RKO (cell line): Measurements from ENCODE around the gene SPOP.

ENCODE experiments used
- DNase-seq: peaks from one replicate; pipeline ENCODE4 v3.0.0-alpha.2; 2016; ENCODE audit warnings: low spot score

The SPOP gene

DNA sequence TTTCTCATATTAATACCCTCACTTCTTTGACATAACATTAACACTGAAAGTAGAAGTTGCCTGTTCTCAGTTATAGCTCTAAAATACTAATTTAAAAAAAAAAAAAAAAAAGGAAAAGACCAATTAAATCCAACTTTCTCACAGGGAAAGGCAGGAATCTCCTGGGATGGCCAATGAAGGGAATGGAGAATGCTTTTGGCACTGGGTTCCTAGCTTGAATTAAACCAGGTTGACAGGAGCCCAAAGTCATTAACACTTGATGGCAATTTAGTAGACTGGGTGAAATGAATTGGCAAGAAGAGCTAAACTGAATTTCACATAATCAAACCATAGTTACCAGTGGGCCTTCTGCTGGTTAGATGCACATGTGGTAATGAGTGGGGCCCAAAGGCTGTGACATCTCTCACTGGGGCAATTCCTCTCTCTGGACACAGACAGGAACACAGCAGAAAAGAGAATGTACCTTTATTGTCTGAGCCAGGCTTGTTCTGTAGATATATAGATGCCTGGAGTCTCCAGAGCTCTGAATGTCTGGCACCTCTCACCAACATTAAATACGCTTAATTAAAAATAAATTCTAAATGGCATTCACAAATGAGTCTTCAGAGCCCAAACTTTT is 64.6 kb downstream of the SPOP start:
- no peak for DNase-seq

DNA sequence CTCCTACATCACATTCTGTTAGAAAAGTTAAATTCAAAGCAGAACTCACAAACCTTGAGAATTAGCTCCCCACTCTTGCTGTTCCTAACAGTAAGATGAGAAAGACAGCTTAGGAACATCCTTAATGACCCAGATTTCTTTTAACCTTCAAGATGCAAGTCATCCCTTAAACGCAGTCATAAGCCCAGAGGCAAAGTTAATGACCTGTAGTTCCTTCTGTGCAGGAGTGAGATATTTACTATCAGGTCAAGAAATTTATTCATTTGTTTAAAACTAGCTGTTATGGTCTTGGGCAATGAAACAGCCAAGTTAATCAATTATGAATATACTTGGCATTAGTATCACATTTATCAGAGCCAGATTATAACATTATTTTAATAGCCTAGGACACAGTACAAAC is 65.2 kb downstream of the SPOP start:
- no peak for DNase-seq

DNA sequence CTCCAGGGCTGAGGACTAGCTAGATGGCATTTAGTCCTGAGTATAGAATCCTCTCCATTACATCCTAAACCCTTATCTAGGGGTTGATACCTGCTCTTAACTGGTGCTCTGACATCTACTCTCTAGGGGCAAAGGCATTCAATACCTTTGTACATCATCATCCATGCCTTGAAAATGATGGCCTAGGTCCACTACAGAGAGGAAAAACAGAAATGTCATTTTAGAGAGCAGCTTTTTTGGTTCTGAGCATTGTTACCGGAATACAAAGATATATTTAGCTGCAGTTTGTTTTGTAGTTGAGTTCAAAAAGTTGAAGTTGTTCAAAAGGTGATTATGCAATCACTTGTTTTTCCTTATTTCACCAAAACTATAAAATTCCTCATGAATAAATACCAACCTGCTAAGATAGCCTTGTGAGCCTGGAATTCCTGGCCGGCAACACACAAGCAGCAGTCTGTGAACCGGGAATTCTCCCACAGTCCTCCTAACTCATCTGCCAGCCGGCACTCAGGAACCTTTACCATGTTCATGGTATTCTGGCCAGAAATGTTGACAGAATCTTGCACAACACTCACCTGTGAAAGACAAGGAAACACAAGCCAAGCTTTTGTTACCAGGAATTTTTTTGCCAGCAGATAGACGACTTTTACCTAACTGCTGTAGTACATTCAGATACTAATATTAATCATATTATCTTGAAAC is 66.9 kb downstream of the SPOP start:
- DNase-seq, result no peak

DNA sequence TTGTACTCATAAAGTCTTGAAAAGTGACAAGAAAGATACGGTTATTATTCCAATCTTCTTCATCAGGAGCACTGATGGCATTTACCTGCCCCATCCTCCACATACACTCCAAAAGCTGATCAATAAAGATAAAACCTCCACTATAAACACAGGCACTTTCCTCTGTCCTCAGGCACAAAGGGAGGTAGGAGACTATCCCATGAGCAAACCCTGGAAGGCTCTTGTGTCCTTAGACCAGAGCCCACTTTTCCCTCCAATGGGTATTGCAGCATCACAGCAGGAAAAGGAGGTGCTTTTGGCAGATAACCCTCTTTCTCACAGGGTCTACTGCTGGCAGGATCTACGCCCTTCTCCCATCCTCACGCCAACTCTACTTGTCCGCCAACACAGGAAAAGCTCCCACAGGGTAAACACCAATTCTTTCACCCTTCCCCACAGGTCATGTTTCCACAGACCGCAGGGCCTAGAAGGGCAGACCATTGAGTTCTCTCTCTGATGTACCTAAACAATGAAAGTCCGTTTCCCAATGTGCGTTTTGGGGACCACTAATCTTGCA is 73.5 kb downstream of the SPOP start:
- DNase-seq, result no peak

DNA sequence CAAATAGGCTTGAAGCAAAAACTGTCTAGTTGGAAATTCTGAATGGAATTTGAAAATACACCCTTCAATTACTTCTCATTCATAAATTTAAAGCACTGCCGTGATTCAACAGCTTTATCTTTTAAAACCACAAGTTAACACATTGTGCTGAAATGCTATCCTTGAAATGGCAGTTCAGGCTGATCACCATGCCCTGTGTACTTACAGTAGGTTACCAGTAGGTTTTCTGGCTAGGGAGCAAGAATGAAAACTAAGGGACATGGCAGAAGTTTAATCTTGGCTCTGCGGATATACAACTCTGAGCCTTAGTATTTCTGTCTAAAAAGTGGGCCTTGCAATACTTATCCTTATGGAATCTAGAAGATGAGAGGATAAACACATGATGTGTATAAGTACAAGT is 74.2 kb downstream of the SPOP start:
- no peak for DNase-seq

DNA sequence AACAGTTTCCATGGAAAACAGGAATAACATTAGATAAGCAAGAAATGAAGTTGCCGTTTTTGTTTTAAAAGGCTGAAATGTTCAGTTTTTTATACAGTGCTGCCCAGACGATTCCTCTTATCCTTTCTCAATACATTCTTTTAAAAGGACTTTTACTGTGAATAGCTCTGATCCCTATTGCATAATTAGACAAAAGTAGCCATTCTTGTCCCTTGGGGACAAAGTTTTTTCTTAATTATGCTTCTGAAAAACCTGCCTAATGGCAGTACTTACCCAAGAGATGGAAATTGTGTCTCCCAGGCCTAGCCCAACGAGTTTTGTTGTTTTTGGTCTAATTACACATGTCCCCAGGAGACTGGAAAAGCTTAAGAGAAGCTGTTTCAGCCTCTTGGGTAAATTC is 74.7 kb downstream of the SPOP start:
- DNase-seq, result no peak

DNA sequence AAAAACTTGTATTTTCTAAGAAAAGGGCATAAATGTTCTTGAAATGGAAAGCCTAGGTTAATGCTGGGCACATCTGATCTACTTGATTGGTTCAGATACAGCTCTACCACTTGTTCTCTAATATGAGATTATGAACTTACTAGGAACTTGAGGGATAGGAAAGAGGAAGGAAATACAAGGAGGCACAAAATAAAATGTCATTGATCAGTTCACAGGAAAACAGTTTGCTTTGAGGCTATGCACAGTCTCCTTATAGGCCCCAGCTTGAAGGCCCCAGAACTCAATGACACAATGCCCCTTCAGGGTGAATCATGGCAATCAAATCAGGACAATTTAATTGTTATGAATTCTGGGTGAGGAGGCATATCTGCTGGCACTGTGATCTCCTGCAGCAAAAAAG is 75.1 kb downstream of the SPOP start:
- DNase-seq, result no peak

DNA sequence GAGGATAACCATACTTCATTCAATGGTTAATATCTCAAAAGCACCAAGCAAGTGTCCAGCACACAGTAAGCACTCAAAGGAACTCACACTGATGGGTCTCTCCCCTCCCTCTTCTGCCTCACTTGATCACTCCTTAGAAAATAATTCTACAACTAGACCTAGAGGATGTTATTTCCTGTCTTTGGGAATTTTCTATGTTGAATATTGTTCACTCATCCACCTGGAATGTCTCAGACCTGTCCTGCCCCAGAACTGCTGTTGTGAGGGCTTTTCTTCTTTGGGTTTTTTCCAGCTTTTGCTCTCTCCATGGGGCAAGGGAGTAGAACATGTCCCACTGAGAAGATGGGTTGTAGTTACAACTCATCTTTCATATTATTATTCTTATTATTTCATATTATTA is 76.9 kb downstream of the SPOP start:
- DNase-seq, result no peak

DNA sequence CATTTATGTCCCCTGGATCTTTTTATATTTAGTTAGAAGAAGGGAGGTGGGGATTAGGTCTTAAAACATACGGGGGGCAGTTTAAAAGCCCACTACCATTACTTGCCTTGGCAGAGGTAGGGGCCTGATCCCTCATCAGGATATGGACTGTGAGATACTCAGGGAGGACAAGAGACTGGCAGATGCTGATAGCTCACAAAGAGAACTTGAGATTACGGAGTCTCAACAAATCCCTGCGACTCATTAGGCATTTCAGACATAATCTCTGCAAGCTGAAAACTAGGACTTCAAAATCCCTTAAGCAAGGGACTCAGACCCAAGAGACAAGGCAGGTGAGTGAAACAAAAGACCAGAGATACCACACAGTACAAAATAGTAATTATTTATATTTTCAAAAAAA is 79.0 kb downstream of the SPOP start:
- no peak for DNase-seq

DNA sequence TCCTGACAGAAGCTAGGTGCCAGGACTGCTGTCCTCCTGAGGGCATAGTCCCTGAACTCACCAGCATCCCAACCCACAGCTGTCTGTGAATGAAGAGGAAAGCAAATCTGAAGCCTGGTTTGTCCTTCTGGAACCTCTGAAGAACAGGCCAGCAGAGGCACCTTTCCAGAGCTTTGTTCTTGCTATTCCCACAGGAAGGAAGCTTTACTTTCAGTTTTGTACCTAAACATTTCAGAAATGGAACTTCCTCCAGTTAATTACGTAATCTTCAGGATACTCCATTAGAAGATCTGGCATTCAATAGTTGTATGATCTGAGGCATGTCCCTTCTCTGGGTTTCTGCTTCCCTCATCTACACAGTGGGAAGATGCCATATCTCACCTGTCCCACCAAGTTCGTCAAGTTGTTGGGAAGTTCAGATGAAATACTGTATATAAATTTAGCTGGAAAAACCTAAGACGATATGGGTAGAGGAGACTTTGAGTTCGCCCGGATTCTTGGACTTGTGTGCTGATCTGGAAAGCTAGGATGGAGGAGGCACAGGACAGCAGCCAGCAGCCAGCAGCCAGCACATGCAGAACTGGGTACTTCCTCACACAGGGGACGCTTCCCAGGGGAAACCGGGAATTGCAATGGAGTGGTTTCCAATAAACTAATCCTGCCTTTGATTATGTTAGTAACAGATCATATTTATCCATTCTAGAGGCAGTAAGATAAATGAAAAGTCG is 79.8 kb downstream of the SPOP start:
- DNase-seq, result no peak

DNA sequence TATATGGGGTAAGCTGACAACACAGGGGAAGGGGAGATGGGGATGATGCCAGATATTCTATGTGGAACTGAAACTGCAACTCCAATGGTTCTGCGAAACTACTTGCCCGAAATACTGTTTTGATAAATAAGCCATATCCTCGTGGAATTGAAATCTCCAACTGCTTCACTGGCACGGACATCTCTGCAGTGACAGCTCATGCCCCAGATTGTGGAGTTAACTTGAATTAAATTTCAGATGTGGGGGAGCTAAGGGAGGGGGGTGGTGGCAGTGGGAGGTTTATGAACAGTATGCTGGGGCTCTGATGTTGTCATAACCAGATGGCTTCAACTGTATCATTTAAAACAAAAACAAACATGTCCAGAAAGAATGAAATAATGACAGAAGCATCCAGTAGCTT is 80.5 kb downstream of the SPOP start:
- DNase-seq, result no peak

DNA sequence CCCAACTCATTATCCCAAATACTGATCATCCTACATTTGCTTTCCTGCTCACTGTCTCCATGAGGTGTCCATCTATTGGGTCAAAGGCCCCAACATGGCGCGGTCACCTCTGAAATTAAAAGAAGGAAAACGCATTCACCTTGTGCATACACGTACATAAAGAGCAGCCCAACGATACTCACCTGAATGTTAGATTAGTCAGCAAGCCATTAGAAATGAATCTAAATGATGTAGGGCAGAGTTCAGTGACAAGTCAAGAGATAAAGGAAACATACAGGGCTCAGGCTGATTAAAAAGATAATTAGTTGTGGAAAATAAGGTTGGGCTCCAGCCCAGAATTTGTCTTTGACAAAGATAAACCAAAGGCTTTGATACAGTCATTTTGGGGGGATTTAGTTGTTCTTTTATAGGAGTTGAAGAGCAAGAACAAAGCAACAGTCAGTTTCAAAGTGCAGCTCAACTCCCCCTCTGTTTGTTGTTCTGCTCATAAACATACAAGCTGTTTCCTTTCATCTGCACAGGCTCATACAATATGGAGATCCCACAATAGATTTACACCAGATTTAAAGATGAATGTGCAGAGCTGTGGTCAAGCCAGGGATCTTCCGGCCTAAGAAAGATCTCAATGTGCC is 81.2 kb downstream of the SPOP start:
- DNase-seq, result no peak

DNA sequence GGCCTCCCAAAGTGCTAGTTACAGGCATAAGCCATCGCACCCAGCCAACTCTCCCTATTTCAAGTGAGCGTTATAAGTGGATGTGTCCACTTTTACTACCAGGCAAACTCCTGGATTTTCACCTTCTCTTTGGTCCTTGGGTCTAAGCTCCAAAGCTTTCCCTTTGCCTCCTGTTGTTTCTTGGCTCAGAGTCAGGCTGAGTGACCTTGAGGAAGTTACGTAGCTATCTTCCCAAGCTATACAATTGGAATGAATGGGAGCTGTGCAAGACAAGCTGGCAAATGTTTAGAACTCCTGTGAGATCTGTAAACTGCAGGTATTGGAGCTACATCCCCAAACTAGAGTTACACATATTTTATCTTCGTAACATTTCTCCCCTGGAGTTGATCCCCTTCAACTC is 81.9 kb downstream of the SPOP start:
- DNase-seq, result no peak

DNA sequence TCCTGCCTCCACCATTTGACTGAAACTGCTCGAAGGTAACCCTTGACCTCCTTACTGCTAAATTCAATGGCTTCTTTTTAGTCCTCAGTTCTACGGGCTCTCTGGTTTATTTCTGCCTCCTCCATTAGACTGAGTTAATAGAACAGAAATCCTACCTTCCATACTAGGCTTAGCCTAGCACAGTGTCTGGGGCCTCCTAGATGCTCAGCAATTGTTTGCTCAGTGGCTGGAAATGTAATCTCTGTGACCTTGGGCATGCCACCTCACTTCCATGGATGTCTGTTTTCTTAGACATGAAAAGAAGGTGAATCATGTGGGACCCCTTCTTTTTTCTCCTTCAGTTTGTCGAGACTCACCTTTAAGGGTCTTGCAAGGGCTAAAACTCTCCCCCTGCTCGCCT is 82.6 kb downstream of the SPOP start:
- no peak for DNase-seq

DNA sequence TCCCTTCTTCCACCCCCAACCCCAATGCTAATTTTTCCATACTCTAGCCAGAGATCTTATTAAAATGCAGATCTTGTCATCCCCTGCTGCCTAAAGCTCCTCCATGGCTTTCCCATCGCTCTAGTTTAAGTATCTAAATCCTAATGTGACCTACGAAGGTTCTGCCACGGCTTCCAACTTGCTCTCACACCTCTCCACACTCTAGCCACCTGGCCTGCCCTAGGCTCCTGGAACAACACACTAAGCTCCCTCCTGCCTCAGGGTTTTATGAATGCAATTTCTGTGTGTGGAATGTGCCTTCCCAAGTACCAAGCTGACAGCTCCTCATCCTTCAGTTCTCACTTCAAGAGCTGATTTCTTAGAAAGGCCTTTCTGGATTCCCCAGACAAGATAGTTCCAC is 85.6 kb downstream of the SPOP start:
- DNase-seq, result no peak

DNA sequence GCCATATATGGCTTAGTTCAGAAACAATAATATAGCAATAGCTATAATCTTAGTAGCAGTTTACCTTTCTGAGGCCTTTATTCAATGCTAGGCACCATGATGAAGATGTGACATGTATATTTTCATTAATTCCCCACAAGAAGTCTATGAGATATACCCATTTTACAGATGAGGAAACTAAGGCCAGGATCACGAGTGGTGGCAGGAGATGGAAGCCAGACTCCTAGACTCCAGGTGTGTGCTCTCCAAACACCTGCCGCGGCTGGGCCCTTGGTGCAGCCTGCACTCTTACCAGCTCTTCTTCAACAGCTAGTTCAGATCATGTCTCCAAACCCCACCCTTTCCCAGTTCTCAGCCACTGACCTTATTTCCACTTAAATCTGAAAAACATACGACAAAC is 87.0 kb downstream of the SPOP start:
- DNase-seq, result no peak

DNA sequence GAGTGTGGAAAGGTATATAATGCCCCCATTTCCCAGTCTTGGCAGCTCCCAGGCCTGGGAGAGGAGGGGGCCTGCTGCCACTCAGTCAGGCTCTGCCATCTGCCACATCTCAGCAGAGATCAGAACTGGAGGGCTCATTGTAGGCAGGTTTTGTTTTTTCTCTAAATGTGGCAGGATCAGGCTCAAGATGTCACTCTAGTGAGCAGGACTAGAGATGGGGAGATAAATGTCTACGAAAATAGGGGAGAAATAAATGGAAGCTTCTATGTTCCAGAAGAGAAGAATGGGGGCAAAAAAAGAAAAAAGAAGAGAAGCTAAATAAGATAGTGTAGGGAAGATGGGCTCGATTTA is 88.3 kb downstream of the SPOP start:
- DNase-seq, result no peak

DNA sequence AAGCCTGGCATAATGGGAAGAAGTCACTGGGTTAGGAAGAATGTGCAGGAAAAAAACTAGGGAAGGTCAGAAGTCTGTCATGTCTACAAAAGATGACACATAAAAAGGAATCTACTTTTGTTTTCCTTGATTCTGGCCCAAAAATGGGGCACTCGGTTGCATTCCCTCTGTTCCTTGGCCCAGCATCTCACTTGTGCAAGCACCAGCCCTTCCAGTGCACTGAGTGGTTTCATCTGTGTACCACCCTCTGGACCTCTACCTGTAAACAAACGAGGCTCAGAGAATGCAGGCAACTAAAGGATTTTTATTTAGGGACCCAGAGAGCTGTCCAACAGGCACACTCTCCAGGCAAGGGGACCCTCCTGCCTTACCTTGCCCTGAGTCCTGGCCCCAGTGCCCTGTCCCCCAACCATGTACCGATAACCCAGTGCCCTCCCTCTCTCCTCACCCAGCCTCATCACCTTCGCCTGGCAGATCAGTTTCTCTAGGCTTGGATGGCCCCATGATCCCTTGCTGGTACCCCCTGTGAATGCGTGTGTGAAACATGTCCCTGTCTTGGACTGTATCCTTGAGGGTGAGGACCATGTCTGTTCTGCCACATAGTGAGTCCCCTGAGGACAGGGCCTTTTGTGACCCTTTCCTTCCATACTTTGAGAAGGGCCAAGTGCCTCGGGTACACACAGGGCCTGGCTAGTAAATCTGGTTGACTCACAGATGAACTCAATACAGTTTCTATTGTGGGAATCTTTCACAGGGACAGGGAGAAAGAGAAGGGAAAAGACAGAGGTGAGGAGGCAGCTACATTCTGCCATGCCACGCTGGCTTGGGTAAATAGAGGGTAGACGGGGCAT is 88.9 kb downstream of the SPOP start:
- DNase-seq, result no peak

DNA sequence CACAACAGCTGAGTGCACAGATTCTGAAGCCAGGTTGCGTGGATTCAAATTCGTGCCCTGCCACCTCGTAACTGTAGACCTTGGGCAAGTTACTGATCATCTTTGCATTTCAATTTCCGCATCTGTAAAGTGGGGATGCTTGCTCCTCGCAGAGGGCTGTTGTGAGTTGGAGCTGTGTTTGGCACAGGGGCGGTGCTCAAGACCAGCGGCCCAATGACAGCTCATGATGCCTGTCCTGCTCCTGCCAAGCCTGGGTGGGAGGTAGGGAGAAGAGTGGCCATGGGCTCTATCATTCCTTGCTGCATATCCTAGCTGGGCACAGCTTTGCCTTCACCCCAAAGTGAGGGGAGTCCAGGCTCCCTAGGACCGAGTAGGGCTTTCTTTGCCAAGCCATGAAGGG is 89.6 kb downstream of the SPOP start:
- DNase-seq, result no peak

DNA sequence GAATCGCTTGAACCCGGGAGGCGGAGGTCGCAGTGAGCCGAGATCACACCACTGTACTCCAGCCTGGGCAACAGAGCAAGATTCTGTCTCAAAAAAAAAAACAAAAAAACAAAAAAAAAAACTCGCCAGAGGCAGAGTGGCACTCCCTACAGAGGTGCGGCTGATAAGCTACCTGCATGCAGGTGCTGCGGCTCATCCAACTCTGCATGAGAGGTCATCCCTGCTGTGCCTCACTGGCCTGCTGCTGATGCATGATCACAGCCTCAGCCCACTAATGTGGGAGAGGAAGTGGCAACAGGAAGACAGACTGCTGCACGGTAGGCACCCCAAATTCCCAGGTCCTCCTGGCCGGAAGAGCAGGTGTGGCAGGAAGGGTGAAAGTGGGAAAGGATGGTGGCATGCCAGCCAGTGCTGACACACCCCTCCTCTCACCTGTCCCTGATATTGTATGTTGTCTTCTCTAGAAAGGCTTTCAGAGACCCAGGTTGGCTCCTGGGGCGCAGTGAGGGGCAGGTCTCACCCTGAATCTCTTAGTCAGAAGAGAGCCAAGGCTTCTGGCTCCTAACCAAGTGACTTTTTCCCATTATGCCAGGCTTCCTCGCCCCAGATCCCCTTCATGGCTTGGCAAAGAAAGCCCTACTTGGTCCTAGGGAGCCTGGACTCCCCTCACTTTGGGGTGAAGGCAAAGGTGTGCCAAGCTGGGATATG is 90.4 kb downstream of the SPOP start:
- DNase-seq, result no peak

DNA sequence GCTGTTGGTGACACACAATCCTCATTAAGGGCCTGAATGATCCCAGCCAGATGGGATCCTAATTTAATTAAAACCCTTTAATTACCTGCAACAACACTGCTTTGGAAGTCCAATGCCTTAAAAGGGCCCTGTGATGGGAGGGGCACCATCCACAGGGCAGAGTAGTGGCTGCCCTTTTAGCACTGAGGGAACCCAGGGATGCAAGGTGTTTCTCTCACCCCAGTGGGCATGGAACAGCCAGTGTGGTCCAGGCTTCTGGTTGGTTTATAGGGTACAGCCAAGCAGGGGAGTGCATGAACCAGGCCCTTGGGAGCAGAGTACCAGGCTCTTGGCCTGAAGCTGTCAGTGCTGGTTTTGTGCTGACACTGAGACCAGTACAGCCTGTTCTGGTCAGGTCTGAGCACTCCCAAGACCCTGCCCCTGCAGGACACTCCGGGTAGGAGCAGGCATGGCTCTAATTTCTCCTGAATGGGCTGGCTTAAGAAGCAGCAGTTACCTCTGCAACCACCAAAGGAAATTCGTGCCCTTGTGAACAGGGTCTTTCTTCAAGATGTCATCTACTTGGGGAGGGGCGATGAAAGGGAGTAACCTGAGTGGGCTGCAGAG is 92.4 kb downstream of the SPOP start:
- DNase-seq, result peak; percentile 39
